Measurements from ENCODE around the gene FOXP4.

DNA sequence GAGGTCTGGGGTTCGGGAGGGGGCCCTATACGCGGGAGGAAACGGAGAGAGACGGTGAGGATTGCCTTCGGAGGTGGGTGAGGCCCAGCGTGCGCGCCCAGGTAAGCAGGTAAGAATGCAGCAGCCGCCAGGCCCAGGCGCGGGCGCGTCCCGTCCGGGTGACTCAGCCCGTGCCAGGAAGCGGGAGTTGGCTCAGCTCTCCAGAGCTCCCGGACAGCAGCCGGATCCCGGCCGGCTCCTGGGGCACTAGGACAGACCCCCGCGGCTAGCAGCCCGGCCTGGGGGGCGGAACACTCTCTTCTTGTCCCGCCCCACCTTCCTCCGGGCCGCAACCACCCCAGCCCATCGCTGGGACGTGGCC, 90.6 kb downstream of the FOXP4 start:
- TF ChIP-seq EZH2phosphoT487 (IDR thresholded peaks at IDR 0.05; ENCODE audit: insufficient read depth, low read depth), result no peak
- TF ChIP-seq EZH2 (IDR thresholded peaks at IDR 0.05; ENCODE audit: insufficient read depth, poor library complexity, severe bottlenecking), result no peak
